Epithelial cell of proximal tubule (primary cell): ENCODE data around the gene LIPK. TPM values are rescaled to one million over a fixed set of nuclear protein-coding genes. Genes with fewer than 3 reads are reported as not detected.

ENCODE experiments used
- DNase-seq: peaks from one replicate; pipeline ENCODE4 v3.0.0-alpha.2; 2011; ENCODE audit warnings: low read depth
- H3K4me3 ChIP-seq: 2 replicates; pipeline ENCODE4 v1.5.1; 2011; ENCODE audit warnings: low read depth, mild to moderate bottlenecking, low read length
- total RNA-seq: library from RNA; depleted of rRNA; stranded (reverse); fragments of >200 nt; gene quantifications from 2 replicates; pipeline ENCODE4 v1.2.3, GENCODE V29; 2015
- TF ChIP-seq, protein P1 (sequence below): conservative IDR thresholded peaks from 2 replicates; pipeline ENCODE4 v1.5.1; 2012; ENCODE audit warnings: low read depth, mild to moderate bottlenecking, low read length

The LIPK gene
- total RNA-seq, 1 donor from 2014 or later = not detected

- H3K4me3 ChIP-seq = no peak overlapping the region
- DNase-seq = no peak
- TF ChIP-seq, protein P1, sequence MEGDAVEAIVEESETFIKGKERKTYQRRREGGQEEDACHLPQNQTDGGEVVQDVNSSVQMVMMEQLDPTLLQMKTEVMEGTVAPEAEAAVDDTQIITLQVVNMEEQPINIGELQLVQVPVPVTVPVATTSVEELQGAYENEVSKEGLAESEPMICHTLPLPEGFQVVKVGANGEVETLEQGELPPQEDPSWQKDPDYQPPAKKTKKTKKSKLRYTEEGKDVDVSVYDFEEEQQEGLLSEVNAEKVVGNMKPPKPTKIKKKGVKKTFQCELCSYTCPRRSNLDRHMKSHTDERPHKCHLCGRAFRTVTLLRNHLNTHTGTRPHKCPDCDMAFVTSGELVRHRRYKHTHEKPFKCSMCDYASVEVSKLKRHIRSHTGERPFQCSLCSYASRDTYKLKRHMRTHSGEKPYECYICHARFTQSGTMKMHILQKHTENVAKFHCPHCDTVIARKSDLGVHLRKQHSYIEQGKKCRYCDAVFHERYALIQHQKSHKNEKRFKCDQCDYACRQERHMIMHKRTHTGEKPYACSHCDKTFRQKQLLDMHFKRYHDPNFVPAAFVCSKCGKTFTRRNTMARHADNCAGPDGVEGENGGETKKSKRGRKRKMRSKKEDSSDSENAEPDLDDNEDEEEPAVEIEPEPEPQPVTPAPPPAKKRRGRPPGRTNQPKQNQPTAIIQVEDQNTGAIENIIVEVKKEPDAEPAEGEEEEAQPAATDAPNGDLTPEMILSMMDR = no peak
Observed at GRCh38 chr10:88762906-88763305, 56.9 kb downstream of the LIPK start.

DNA sequence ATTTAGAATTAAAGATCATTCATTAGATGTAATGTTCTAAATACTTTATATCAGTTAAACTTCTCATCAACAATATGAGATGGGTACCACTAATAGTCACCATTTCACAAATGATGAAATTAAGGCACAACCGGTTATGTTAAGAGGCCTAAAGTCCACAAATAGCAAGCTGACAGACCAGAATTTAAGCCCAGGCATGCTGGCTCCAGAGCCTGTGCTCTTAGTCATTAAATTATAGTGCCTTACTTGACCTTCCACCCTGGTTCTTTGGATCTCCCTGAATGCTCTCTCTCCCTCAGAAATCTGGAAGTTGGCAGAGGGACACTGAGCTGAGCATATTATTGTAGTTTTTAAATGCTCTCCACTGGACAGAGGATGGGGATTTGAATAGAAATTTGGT is 57.4 kb downstream of the LIPK start:
- DNase-seq = no peak

DNA sequence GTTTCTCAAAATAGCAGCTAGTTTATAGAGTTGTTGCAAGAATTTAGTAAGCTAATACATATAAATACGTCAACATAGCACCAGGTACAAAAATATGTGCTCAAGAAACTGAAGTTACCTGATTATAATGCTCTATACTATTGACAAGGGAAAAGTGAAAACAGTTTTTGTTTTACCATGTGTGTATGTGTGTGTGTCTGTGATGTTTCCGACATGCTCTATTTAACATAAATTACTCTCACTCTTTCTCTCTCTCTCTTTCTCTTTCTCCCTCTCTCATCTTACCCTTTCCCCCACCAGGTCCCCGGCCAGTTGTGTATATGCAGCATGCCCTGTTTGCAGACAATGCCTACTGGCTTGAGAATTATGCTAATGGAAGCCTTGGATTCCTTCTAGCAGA is 58.1 kb downstream of the LIPK start:
- TF ChIP-seq, protein P1 = no peak
- DNase-seq = no peak

More for the DNA sequence above, 57.4 kb downstream of the LIPK start:
- TF ChIP-seq, protein P1 = no peak
- no peak overlapping the region for H3K4me3 ChIP-seq

DNA sequence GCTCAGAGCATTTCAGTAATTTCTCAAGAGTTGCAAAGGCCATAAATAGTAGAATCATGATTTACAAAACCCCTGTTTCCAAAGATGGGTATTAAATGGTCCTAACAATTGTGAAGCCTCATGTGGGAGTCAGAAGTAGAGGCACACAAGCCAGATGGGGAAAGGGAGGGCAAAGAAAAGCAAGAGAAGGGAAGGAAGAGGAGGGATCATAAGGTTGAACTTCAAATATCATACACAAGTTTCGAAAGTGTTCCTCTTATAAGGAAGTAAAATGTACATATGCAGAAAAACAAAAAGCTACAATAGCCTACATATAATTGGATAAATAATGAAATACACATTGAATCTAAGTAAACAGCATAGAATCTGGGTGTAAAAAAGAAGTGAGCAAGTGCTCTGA is 59.8 kb downstream of the LIPK start:
- no peak for DNase-seq
- no peak overlapping the region for H3K4me3 ChIP-seq
- TF ChIP-seq, protein P1 = no peak

More for the DNA sequence above, 58.1 kb downstream of the LIPK start:
- H3K4me3 ChIP-seq = no peak overlapping the region

- H3K4me3 ChIP-seq = no peak overlapping the region
- TF ChIP-seq, protein P1 = no peak
- DNase-seq = no peak
Observed at GRCh38 chr10:88769384-88769783, 63.3 kb downstream of the LIPK start.

DNA sequence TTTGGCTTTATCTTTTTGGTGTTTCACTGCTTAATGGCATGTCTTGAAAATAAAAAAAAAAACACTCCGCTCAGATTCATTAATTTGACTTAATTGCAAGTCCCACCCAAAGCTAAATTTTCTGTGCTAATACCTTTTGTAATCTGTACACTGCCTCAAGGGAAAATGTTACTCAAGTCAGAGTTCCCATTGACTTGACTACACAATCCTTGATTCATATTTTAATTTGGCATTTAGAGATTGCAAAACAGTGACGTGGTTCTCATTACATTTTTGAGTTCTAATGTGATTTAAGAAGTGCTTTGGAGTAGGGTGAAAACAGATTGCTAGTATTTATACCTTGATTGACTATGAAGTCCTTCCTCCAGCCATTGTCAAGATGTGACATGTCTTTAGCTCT is 75.2 kb downstream of the LIPK start:
- TF ChIP-seq, protein P1 = no peak
- no peak overlapping the region for H3K4me3 ChIP-seq
- no peak for DNase-seq

DNA sequence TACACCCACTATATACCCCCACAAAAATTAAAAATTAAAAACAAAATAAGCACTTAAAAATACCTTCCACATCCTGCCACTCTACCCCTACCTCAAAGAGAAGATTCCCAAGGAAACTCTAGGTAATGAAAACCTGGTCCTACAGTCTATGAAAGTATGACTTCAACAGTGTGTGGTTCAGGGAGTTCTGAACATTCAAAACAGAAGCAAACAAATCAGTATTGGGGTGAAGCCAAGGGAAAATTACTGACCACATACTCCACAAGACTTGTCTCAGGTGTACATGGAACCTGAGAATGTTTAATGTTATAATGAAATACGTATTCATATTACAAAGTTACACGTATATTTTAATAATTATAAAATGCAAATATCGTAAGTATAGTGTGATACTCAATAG is 76.2 kb downstream of the LIPK start:
- H3K4me3 ChIP-seq = no peak overlapping the region
- DNase-seq = no peak
- TF ChIP-seq, protein P1 = no peak
